Ammon's horn (tissue), 1 donor: ENCODE results near the gene AKR7A2.

ENCODE experiments used
- DNase-seq: peaks from one replicate; pipeline ENCODE4 v3.0.0-alpha.2; 2016; ENCODE audit warnings: low spot score

Gene AKR7A2

DNA sequence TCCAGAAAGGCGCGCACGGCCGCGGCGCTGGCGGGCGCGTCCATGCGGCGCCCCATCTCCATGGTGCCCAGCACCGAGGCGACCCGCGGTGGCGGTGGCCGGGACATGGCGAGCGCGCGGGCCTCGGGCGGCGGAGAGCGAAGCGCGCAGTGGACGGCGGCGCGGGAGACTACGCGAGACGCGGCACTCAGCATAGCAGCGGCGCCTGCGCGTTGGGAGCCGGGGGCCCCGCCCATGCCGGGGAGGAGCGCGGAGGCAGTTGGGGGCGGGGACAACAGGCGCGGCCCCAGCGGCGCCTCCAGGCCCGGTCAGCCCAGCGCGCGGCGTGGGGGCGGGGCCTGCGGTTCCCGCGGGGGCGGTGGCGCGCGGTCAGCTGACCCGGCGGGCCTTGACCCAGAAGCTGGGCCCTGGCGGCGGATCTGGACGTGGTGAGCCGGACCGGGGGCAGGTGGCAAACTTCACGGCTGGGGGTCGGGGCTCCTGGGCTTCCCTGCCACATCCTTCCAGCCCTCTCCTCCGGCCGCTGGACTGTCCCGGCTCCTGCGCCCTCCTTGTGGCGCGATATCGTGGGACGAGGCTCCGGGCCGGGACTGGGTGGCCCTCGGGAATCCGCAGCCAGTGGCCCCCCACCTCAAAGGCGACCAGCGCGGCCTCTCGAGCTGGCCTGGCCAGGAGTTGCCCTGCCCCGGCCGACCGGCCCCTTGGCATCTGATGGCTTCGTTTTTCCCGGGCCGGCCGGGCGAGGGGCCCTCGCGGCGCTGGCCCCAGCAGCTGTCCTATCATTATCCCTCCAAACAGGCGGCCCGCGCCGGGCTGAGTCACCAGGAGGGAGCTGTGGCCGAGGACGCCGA, at the start of gene AKR7A2, which contains the start of gene SLC66A1:
AKR7A2 (minus strand) TSS at position 214 of the 851 bp plus-strand sequence; CDS start at position 194, 20 bp downstream.
SLC66A1 (plus strand) TSS at position 396 of the 851 bp plus-strand sequence. CDS start 5,352 bp downstream, outside the sequence.
- peak; percentile 95 for DNase-seq

DNA sequence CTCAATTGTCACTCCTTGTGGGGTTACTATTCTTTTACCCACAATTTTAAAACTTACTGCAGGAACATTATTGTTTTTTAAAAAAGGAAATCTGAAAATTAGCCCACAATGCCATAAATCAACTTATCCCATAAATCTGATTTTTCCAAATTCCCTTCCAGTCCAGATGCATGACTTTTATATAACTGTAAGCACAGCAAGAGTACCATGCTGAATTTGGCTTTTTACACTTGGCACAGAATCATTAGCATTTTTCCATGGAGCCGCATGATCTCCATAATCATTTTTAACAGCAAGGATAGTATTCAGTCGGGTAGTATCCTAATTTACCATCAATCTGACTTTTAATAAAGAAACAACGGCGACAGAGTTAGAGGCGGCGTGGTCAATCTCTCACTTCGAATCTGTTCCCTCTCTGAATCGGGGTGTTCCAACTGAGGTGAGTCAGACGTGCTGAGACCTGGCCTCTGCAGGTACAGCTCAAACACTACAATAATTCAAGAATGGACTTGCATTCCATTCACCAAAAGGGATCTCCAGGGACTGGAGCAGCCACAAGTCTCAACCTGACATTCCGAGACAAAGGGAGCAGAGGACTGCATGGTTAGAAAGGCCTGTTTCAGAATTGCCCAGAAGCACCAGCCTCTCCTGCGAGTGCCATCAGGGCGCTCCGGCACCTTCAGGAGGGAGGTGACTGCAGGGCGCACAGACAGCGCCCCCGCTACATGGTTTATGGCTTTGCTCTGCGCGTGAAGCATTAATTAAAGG, 49.1 kb upstream of the AKR7A2 start:
- DNase-seq = no peak

DNA sequence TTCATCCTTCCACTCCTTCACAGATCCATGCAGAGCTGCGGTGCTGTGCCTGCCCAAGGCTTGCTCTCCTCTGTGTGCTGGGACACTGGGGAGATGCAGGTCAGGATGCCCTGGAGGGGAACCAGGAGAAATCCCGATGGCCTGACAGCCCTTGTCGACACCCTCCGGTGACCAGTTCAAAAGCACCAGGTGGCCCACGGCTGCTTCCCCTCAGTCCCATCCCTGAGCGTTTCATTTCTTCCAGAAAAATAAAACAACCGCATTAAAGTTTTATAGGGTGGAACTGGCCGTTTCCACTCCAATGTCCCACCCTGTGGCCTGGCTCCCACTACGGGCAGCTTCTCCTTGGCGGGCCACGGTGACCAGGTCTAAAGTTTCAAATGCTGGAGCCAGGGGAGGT, 48.5 kb upstream of the AKR7A2 start:
- no peak for DNase-seq

DNA sequence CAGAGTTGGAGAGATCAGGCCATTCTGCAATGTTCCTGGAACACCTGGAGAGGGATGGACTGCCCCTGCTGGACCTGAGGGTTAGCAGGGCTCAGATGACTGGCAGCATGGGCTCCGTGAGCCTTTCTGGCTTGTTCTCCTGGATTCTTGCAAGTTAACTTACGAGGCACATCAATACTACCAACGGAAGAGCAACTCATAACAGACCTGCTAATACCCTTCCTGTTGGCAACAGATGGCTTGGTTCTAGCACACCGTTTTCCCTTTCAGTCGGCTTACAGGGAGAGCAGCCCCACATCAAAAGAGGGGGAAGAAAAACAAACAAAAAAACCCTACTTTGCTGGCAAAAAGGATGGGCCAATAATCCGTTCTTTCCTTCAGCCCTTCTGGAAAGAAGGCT, 48.1 kb upstream of the AKR7A2 start:
- DNase-seq = no peak

DNA sequence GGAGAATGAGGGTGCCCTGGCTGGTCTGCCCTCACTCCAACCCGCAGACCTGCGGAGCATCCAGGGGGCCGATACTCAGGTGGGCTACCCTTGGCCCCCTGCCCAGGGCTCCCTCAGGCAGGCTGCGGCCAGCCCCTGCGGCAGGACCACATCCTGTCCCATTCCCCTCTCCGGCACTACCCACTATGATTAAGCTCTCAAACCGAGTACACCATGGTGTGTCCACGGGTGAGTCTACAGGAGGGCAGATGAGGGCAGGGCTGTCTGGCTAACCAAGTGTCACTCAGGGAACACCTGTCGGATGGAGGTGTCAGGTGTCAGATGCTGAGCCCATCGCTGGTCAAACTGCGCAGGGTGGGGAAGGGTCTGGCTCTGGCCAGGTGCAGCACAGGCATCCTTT, 47.4 kb upstream of the AKR7A2 start:
- DNase-seq = no peak

DNA sequence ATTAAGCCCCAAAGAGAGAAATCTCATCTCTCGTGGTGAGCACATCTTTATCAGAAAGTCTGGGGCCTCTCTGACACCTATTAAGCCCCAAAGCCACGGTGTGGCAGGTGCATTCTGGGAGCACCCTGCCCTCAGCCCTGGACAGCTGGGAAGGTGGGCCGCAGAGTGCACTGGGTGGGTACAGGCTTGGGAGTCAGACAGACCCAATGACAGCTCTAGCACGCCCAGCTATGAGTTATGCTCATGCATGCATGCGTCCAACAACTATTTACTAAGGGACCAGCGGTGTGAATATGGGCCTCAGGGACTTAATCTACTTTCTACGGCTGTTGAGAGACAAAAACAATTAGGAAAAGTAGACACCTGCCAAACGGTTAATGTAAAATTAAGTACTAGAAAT, 46.8 kb upstream of the AKR7A2 start:
- DNase-seq = no peak

DNA sequence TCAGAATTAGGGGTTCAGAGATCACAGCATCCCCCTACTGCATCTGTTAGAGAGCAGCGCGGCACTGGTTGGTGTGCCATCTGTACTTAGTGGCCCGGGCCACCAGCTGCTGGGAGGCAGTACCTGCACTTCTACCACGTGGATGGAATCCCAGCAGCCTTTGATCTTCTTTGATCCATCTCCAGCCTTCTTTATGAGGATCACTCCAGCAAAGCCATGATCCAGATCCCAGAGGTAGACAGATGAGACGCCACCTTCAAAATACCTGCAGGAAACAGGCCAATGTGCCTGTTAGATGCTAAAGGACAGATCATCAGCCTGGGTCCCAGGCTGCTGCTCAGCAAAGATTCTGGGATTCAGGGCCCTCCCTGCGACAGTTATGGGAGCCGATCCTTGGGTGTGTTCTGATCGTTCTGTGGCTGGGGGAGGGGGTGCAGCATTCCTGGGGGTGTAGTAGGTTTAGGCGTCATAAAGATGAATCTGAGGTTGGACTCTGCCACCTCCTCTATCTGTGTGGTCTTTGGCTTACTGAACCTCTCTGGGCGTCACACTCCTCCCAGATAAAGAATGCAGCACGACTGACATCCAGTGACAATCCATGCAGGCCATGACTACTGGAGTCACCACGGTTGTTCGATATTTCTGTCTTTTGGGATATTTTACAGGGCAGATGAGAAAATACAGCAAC, 45.5 kb upstream of the AKR7A2 start:
- no peak for DNase-seq

DNA sequence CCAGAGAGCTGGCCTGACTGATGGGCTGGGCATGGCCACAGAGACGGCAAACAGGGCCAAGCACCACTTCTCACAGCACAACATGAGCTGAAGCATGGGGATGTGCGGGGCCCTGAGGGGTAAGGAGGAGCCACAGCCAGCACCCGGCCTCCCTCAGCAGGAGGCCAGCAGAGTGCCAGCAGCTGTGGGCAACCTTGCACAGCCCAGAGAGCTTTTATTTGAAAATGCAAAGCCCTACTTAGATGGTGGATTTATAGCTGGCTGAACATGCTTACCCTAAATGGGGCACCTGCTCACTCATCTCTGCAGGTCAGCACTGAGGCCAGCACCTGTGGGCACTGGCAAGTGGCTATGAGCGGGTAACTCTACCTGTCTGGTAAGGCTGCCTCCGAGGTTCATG, 44.3 kb upstream of the AKR7A2 start:
- DNase-seq = no peak

DNA sequence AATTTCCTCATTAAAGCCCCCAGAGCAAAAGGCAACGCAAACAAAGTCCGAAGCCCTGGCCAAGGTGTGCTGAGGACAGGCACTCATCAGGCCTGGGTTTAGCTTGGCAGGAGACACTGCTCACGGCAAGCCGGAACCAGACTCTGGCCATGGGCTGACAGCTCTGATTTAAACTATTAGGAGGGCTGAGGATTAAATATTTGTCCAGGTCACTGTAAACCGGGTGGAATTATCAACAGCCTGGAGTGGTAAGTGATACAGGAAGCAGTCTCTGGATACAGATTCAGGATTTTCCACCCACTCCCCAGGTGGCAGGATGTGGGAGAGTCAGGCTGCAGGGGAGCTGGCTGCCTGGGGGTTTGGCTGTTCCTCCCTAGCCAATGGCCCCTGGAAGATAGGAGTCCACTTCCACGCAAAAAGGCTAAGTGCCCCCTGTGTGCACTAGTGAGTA, 42.6 kb upstream of the AKR7A2 start:
- no peak for DNase-seq

DNA sequence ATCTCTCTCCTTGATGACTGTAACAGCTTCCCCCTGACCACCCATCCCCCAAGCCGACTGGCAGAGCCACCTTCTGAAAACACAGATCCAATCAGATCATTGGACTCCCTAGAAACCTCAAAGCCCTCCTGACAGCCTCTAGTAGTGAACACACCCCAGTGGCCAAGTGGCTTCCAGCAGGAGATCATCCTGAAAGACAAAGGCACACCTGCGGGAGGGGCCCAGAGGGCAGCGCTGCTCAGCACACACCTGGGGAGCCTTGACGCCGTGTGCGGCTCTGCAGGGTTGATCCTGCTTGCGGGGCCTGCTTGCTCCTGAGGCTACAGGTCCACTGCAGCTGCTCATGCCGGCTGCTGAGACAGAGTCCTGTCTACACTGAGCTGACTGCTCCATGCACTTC, 41.7 kb upstream of the AKR7A2 start:
- DNase-seq = no peak

DNA sequence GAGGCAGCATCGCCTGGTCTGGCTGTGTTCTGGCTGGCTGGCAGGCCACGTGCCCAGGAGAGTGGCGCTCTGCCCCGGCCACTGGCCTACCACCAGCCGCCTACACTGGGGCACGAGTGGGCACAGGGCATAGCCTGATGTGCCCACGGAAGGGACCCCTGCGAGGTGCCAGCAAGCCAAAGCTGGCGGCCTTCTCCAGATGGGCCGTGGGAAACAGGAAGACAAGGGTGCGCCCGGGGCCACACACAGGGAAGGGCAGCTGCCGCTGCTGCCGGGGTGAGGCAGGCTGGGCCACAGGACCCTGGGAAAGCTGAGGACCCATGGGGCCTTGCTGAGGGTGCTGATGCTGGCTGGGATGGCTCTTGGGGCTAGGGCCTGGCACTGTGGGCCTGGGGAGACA, 40.9 kb upstream of the AKR7A2 start:
- DNase-seq = no peak

DNA sequence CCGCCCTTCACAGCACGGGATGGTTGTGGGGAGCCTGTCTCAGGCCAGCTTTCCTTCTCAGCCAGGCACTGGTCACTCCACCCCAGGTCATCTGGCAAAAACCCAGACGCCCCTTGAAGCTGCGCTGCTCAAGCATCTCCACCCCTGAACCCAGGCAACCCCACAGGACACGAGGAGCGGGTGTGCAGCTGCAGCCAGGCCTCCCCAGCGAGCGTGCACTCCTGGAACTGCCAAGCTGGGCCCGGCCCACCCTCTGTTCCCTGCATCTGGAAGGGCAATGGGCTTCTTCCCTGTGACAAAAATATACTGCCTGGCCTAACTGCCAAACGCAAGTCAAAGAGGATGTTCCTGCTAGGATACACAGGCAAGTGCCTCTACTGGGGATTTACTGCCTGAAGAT, 39.9 kb upstream of the AKR7A2 start:
- no peak for DNase-seq

DNA sequence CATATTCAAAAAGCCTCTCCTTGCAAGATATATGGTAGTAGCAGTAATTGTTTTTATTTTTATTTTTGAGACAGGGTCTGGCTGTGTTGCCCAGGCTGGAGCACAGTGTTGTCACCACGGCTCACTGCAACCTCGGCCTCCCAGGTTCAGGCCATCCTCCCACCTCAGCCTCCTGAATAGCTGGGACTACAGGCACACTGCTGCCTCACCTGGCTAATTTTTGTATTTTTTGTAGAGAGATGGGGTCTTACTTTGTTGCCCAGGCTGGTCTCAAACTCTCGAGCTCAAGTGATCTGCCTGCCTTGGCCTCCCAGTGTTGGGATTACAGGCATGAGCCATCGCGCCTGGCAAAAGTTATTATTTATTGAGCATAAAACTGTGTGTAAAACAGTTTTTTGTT, 38.6 kb upstream of the AKR7A2 start:
- DNase-seq = no peak

DNA sequence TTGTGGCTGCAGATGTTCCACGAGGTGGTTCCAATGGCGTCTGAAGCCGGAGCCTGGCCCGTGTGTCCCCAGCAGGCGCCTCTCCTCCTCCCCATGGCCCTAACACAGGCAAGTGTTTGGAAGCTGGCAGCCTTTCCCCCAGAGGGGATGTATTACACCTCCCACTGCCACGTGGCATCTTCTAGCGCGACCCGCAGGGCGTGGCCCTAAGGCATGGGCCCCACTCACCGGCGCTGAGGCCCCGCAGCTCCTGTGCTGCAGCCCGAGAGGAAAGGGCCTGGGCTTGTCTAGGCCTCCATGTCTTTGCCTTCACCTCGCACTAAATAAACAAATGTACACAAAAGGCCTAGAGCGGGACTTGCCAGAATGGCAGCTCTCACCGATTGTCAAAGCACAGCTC, 38.1 kb upstream of the AKR7A2 start:
- no peak for DNase-seq

DNA sequence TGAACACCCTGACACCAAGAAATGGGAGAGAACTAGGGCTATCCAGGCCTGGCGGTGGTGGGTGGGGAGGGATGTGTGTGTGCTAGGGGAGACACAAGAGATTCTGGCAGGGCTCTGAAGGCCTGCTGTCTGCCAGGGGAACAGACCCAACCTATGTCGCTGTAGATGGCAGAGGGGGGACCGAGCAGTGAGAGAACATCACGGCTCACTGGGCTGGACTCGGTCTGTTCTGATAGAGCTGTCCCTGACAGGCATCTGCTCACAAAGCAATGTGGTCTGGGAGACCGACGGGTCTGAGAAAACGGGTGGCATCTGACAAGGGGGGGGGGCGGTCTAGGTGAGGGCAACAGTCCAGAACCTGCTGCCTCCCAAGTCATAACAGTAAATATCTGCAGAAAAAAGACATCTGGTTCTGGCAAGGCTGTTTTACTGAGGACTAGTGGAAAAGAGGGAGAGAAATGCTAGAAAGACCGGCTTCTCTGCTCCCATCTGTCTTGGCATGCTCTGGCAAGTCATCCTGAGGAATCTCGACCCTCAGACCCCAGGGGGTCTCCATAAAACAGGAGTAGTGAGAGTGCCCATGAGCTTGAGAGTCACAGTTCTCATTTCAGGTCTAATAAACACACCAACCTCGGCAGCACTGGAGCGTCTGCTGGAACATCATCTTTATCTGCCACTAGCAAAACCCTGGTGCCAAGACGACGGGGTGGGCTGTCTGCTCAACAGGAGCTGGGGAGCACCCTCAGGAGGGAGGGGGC, 36.7 kb upstream of the AKR7A2 start:
- no peak for DNase-seq

DNA sequence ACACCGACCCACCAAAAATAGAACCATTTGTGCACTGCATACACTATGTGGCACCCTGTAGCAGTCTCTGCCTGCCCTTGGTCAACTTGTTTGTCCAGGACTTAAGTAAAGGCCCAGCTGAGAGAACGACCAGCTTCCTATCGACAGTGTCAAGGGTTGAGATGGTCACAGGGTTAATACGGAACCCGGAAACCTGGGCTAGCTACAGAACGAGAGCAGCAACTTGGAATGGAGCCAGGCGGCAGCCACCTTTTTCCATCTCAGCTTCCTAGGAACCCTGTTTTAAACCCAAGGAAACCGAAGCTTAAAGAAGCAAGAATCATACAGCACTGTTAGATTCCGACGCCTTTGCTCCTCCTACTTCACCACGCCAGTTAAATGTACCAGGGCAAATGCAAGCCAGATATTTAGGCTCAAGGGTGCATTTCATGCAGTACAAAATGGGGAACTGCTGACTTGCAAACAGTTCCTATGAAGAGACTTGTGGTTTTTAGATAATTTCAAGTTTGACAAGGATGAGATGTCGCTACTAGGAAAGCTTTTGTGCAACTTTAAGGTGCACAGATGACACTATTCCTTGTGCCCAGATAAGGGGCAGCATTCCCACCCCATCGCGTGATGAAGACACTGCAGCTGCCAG, 35.7 kb upstream of the AKR7A2 start:
- no peak for DNase-seq

DNA sequence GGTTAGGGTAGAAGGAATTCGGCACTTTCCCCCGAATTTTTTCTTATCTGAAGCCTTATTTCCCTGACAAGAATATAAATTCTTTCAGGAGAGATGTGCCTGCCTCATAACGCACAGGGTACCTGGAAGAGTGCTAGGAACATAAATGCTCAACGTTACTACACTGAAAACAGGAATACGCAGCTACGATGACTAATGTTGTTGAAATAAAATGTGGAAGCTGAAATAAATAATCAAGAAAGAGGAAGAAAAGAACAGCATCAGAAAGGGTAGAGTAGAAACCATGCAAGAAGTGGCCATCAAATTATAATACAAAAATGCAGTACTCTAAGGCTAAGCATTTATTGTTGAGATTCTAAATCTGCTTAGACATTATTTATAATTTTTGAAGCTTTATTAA, 34.1 kb upstream of the AKR7A2 start:
- DNase-seq = no peak

DNA sequence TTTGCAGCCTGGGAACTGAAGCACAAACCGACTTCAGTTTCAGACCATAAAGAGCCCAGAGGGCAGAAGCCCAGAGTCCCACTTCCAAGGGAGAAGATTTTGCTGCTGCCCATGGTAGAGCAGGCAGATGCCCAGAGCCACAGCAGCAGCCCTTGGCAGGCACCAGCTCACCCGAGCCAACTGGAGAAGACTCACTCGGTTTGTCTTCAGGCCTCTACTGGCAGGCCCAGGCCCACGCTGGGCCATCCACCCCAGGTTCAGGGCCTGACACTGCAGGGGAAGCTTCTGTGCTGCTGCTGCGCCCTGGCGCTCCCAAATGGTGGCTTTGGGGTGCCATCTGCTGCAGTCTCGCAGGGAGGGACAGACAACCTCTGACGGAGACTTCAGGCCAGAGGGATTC, 33.4 kb upstream of the AKR7A2 start:
- DNase-seq = no peak

DNA sequence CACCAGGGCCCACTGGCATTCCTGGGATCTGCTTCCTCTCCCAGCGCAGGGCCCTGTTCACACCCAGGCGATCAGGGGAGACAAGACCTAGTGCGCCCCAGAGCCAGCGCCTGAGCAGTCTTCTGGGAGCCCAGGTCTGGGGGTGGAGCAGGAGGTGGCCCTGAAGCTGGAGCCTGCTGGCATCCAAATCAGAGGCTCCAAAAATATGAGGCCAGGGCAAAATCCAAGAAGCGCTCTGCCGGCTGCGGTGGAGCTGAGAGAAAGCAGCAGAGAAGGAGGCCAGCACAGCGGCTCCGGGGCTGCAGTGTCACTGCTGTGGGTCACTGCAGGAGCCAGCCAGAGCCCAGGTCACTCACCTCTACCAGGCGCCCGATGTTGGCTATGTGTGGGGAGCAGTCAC, 32.9 kb upstream of the AKR7A2 start:
- DNase-seq = no peak

DNA sequence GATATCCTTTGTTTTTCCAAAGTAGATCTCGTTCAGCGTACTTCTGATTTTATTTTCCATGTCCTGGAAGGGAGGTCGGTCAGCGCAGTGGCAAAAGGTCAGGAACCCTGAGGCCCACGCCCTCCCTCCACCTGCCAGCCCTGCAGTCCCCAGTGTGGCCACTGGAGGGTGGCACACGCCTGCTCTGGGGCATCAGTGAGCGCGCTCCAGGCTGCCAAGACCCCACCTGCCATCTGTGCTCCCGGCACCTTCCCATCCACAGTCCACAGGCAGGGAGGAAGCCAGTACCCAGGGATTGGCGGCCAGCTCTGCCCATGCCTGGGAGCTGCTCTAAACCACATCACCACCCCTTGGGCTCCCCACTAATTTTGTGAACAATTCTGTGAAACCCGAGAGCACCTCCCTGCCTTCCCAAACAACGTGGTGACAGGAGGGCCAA, 32.4 kb upstream of the AKR7A2 start:
- peak; percentile 69 for DNase-seq

DNA sequence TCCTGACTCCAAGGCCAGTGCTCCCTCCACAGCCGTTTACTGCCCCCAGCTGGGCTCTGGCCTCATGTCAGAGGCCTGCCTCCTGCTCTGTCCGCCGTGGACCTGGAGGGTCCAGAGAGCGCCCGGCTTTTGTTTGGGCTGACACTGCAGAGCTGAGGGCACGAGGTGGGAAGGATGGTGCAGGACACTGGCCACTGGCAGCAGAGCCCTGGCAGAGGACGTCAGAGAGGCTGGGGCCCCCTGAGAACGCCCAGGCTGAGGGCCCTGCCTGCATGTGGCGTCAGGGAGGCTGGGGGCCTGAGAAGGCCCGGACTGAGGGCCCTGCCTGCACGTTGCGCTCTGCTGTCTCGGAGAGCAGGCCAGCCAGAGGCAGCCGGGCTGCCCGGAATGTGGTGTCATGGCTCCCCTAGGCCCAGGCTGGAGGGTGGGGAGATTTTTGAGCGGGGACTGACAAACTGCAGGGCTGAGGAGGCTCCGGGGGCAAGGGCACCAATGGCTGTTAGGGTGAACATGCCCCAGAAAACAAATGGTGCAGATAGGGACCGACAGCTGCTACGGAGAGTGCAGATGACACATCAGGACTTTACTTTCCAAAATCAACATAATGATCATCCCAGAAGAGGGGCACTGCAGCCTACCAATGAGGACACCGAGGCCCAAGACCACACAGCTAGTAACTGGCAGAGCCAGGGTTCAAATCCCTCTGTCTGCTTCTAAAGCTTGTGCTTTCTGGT, 31.8 kb upstream of the AKR7A2 start:
- no peak for DNase-seq
